ENCODE results near the gene PHF19.
A peak's percentile ranks its signal among the peaks of the same experiment; 100 is the strongest.

The PHF19 gene

GRCh38 chr9:120873512-120873911 lies 3.5 kb downstream of the PHF19 start:
- no peak for DNase-seq (ENCODE audit: low spot score)

DNA sequence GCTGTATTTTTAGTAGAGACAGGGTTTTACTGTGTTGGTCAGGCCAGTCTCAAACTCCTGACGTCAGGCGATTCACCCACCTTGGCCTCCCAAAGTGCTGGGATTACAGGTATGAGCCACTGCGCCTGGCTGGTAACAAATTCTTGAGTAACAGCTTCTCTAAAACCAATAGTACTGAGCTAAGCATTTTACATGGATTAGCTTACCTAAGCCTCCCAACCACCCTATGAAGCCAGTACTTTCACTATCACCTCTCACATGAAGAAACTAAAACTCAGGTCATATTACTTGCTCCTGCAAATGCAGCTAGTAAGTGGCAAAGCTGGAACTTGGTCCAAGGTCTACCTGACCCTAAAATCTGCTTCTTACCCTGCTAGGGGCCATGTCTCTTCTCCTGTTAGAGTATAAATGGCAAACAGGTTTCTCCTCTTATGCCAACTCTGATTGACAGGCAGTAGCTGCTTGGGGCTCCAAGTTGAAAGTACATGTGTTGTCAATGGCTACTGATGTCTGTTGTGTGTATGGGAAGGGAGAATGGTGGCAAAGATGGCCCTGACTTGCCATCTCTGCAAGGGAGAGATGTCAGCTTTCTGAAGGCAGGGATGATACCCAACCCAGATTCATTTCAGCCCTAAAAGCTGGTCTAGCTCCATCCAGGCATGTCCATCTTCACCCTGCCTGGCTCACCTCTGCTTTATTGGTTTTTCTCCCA lies 4.0 kb downstream of the PHF19 start:
- DNase-seq (ENCODE audit: low spot score) = no peak

DNA sequence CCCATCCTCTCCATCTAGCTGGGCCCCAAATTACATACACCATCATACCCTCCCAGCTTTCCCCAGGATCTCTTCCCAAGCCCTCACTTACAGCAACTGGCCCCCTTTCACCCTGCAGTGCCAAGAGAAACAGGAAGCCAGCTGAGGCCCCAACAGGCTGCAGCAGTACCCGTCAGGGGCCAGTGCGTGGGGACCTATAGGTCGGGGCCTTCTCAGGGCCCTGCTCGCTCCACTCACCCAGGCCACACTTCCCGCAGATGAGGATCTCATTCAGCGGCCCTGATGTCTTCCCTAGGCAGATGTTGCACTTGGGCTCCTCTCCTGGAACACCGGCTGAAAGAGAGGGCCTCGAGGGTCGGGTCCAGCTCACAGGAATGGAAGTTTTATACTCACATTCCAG lies 6.8 kb downstream of the PHF19 start:
- no peak for DNase-seq (ENCODE audit: low spot score)

DNA sequence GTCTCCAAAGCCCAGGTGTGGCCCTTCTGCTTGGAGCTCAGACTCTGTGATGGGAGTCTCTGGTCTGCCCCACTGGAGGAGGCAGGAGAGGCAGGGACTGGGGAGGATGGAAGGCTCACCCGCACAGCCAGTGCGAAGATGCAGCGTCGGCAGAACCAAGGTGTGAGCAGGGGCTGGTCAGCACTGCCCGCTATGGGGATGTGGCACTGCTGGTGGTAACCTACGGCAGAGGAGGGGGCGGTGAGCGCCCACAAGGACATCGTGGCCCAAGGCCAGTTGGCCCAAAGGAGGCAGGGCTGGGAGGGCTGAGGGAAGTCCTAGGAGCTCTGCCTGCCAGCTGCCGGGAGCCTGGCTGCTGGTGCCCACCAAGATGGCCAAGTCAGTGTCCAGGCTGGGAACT lies 7.3 kb downstream of the PHF19 start:
- DNase-seq (ENCODE audit: low spot score) = no peak

GRCh38 chr9:120869360-120869687 lies 7.7 kb downstream of the PHF19 start:
- no peak for DNase-seq (ENCODE audit: low spot score)

GRCh38 chr9:120868676-120869359 lies 8.2 kb downstream of the PHF19 start:
- DNase-seq (ENCODE audit: low spot score) = peak; percentile 98

- no peak for DNase-seq (ENCODE audit: low spot score)
These were observed 8.7 kb downstream of the PHF19 start for GRCh38 chr9:120868339-120868675.

- DNase-seq (ENCODE audit: low spot score) = no peak
These were observed 9.2 kb downstream of the PHF19 start for GRCh38 chr9:120867676-120868338.

DNA sequence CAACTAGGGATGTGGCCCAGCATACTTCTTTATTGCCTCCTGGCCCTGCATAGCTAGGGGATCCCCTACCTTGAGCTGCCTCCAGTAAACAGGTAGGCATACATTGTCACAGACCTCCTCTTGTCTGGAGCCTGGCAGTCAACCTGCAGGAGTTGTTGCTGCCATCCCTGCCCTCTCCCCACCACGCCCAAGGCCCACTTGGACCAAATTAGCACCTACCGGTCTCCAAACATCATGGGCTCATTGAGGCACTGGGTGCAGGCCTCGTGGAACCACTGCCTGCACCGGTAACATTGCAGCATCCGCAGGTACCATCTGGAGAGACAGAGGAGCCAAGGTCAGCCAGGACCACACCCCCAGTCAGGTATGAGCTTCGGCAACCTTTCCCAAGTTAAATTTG lies 10.3 kb downstream of the PHF19 start:
- DNase-seq (ENCODE audit: low spot score) = no peak

DNA sequence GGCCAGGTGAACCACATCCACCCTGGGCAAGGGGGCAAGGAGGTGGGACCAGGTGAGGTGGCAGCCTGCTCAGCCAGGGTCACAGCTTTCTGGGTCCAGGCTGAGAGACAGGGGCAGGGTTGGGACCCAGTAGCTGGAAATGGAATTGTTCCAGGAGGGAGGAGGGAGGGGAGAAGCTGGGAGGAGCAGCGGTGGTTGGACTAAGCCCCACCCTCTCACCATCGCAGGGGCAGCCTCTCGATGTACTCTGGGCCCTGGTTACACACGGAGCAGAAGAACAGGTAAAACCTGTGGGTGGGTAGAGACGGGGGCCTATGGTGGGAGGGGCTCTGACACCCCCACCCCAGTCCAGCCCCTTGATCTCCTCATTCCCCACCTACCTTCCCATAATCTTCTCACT lies 11.2 kb downstream of the PHF19 start:
- no peak for DNase-seq (ENCODE audit: low spot score)

- DNase-seq (ENCODE audit: low spot score) = no peak
These were observed 11.8 kb downstream of the PHF19 start for GRCh38 chr9:120865176-120865575.

DNA sequence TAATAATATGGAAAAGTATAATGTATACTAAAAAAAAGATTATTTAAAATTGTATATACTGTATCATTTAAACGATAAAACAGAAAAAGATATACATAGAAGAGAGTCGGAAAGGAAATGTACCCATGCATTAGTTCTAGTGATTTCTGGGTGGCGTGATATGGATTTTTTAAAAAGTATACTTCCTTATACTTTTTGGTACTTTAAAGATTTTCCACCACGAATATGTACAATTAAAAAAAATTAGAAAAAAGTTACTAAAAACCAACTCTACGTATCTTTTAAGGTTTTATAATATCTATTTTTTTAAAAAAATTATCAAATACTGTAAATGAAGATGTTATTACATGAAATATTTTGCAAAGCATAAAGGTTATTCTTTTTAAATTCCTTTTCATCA lies 12.3 kb downstream of the PHF19 start:
- DNase-seq (ENCODE audit: low spot score) = no peak

- no peak for DNase-seq (ENCODE audit: low spot score)
These were observed 13.2 kb downstream of the PHF19 start for GRCh38 chr9:120863833-120864232.

GRCh38 chr9:120862452-120862851 lies 14.5 kb downstream of the PHF19 start:
- no peak for DNase-seq (ENCODE audit: low spot score)

DNA sequence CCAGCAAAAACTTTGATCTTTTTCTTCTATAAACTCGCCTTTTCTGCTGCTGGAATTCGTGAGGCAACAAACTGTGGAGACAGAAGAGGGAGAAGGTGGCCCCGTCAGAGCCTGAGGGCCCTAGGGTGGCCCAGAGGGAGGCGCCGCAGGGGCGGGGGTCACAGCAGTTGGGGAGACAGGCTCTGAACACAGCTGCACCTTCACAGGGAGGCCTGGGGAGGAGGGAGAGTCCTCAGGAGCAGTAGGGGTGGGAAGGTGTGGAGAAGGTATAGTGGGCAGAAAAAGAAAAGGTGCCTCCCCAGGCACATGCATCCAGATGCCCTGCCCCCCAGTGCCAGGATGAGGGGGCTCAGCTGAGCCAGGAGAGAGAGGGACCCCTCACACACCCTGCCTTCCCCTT lies 15.1 kb downstream of the PHF19 start:
- DNase-seq (ENCODE audit: low spot score) = no peak

GRCh38 chr9:120860083-120860482 lies 16.9 kb downstream of the PHF19 start:
- DNase-seq (ENCODE audit: low spot score) = no peak

- no peak for DNase-seq (ENCODE audit: low spot score)
These were observed 17.6 kb downstream of the PHF19 start for GRCh38 chr9:120859361-120859760.

GRCh38 chr9:120857902-120858301 lies 19.1 kb downstream of the PHF19 start:
- DNase-seq (ENCODE audit: low spot score) = no peak

GRCh38 chr9:120857481-120857880 lies 19.5 kb downstream of the PHF19 start:
- DNase-seq (ENCODE audit: low spot score) = no peak

DNA sequence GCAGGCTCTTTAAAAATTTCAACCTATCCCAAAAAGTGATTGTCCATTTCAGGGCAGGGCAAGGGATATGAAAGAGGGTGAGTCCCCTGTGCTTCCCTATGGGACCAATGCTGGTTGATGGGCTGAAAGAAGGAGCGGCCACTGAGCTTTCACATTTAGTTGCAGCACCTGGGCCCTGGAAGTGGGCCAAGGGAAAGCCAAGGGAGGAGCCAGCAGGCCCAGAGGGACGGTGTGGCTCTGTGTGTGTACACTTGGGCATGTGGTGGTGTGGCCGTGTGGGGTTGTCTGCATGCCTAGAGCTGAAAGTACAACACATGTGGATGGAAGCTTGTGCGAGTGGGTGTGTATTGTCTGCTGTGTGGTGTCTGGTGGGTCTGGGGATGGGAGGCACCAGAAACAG lies 20.3 kb downstream of the PHF19 start:
- no peak for DNase-seq (ENCODE audit: low spot score)

DNA sequence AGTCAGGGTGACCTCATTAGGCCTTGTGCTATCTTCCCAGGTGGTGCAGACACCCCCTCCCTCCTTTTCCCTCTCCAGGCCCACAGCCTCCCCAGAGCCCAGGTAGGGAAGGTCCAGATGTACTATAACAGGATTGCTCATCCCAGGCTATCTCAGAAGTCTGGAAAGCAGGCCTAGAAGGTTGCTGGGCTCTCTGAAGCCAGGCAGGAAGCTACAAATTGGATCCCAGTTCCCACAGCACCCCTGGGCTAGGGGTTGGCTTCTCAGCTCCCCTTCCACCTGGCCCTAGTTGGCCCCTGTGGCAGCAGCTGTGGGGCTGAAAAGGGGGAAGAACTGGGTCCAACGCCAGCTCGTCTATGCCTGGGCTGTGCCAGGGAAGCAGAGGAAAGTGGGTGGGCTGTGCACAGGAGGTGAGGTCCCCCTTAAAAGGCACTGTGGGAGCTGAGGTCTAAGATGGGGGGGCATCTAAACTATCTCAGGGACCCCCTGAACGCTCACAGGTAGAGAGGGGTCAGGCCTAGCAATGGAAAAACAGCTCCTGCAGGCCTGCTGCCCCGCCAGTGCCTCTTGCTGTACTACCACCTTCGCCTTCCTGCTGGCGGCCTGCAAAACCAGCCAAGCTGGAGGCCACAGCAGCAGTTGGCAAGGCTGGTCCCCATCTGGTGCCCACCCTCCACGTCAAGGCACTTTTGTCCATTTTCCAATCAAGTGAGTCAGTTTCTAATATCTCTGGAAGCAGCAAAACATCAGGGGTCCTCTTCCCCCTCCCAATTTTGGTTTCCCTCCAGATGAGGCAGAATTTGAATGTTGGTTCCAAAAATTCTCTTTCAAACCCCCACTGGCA lies 20.9 kb downstream of the PHF19 start:
- no peak for DNase-seq (ENCODE audit: low spot score)

DNA sequence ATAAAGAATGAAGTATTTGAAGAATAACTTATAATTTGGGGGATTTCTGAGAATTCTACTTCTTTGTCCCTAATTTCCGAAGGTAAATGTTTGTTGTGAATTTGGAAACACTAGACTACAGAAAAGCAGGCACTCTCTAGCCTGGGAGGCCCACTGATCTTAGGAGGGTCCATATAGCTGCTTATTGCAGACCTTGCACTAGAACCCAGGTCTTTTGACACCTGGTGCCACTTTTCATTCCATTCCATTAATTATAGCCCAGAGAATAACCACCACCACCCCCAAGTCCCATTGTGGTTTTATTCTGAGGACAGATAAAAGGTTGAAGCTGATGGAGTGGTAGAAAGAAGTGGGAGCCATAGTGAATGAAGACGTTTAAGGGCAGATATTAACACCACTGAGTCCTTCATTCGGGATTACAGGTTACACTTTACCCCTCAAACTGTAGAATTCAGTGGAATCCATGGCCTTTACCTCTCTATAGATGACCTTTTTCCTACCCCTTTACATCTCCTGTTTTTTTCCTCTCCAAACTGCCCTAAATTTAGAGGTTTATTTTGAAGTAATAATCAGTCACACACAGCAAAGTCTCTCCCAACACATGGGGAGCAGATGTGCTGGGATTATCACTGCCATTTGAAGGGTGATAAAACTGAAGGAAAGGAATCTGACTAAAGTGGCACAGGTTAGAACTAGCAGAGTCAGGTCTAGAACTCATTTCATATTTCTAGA lies 22.2 kb downstream of the PHF19 start:
- no peak for DNase-seq (ENCODE audit: low spot score)
